ENCODE data around the gene MARCHF7.
"Not testable (repeated sequence)": the region's sequence is repeated elsewhere in the genome, so short reads cannot be mapped to it uniquely, and the experiment has no call there.

MARCHF7 gene

DNA sequence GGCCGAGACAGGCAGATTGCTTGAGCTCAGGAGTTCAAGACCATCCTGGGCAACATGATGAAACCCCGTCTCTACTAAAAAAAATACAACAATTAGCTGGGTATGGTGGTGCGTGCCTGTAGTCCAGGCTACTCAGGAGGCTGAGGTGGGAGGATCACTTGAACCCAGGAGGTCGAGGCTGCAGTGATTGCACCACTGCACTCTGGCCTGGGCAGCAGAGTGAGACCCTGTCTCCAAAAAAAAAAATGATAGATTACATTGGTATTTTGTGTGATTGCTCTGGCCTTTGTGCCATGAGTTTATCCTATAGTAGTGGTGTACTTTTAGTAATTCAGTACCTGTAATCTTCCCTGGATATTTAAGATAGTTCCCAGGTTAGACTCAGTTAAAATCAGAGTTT, 4.1 kb downstream of the MARCHF7 start:
- in situ Hi-C loops (cut with MboI; ENCODE audit: low sequenced_read_pairs), result not testable (repeated sequence)

- in situ Hi-C loops (cut with MboI; ENCODE audit: low sequenced_read_pairs), result no loop called here
Observed at GRCh38 chr2:159716857-159717256, 4.6 kb downstream of the MARCHF7 start.

GRCh38 chr2:159720676-159721075, 8.4 kb downstream of the MARCHF7 start:
- in situ Hi-C loops (cut with MboI; ENCODE audit: low sequenced_read_pairs), result no loop called here

GRCh38 chr2:159722580-159722979, 10.3 kb downstream of the MARCHF7 start:
- in situ Hi-C loops (cut with MboI; ENCODE audit: low sequenced_read_pairs), result no loop called here

DNA sequence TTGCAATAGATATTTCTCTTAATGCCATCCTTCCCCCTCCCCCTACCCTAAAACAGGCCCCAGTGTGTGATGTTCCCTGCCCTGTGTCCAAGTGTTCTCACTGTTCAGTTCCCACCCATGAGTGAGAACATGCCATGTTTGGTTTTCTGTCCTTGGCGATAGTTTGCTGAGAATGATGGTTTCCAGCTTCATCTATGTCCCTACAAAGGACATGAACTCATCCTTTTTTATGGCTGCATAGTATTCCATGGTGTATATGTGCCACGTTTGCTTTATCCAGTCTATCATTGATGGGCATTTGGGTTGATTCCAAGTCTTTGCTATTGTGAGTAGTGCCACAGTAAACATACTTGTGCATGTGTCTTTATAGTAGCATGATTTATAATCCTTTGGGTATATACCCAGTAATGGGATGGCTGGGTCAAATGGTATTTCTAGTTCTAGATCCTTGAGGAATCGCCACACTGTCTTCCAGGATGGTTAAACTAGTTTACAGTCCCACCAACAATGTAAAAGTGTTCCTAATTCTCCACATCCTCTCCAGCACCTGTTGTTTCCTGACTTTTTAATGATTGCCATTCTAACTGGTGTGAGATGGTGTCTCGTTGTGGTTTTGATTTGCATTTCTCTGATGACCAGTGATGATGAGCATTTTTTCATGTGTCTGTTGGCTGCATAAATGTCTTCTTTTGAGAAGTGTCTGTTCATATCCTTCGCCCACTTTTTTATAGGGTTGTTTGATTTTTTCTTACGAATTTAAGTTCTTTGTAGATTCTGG, 12.7 kb downstream of the MARCHF7 start:
- in situ Hi-C loops (cut with MboI; ENCODE audit: low sequenced_read_pairs), result not testable (repeated sequence)

- in situ Hi-C loops (cut with MboI; ENCODE audit: low sequenced_read_pairs), result no loop called here
Observed at GRCh38 chr2:159725713-159726112, 13.4 kb downstream of the MARCHF7 start.

DNA sequence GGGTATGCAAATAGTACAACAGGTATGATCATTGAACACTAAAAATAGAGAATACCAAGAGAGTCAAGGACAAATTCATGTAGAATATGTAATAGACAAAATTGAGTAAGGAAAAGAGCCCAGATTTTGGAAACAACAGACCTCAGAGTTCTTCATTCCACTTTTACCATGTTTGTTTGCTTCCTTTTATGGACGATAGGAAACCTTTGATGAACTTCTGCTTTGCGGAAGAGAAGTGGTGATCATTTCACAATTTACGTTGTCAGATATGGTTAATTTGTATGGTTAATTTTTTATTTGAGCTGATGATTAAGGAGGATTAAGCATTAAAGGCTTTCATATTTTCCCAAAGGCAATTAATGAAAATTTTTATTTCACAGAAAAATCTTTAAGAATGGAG, 16.3 kb downstream of the MARCHF7 start:
- in situ Hi-C loops (cut with MboI; ENCODE audit: low sequenced_read_pairs), result no loop called here

DNA sequence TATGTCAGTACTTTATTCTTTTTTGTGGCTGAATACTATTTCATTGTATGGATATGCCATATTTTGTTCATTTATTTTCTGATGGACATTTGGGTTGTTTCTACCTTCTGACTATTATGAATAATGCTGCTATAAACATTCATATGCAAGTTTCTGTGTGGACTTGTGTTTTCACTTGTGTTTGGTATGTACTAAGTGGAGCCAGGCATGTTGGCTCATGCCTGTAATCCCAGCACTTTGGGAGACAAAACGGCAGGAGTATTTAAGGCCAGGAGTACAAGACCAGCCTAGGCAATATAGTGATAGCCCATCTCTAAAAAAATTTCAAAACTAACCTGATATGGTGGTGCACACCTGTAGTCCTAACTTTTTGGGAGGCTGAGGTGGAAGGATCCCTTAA, 23.3 kb downstream of the MARCHF7 start:
- in situ Hi-C loops (cut with MboI; ENCODE audit: low sequenced_read_pairs), result no loop called here

- in situ Hi-C loops (cut with MboI; ENCODE audit: low sequenced_read_pairs), result no loop called here
Observed at GRCh38 chr2:159736048-159736447, 23.7 kb downstream of the MARCHF7 start.

- in situ Hi-C loops (cut with MboI; ENCODE audit: low sequenced_read_pairs), result no loop called here
Observed at GRCh38 chr2:159737292-159737916, 25.1 kb downstream of the MARCHF7 start.

- in situ Hi-C loops (cut with MboI; ENCODE audit: low sequenced_read_pairs), result no loop called here
Observed at GRCh38 chr2:159737917-159738296, 25.6 kb downstream of the MARCHF7 start.

DNA sequence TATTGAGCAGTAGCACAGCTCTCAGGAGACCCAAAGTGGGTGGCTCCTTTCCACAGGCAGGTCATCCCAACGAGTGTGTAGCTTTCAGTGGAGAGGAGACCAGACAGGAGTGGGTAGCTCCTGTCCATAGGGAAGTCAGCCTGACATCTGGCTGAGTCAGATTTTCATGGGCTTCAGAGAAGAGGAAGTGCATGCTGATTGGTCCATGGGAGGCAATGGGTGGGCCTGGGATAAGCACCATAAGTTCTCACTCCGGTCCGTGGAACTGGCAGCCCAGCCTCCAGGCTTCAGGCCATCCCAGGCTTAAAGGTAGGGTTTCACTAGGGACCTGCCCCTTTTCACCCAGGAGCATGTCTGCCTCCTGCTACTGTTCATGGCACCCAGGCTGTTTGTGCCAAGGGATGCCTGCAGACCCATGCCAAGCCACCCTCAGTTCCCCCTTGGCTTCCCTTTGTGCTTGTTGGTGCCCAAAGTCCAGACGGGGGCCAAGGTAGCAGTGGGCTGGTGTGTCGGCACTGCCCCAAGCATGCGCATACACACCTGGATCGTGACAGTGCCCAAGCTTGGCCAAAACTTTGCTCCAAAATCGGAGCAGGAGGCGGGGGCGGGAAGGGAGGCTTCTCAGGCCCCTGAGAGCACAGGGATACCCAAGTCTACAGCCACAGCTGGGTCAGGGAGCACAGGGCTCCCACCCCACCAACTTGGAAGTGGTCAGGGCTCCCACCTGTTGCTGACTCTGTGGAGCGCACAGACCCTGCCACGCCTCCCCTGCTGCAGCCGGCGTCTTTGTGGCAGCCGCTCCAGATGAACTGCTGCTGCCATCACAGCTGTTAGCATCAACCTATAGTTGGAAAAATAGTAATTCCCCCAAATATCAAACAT, 26.4 kb downstream of the MARCHF7 start:
- in situ Hi-C loops (cut with MboI; ENCODE audit: low sequenced_read_pairs), result no loop called here

GRCh38 chr2:159742846-159743245, 30.5 kb downstream of the MARCHF7 start:
- in situ Hi-C loops (cut with MboI; ENCODE audit: low sequenced_read_pairs), result no loop called here

- in situ Hi-C loops (cut with MboI; ENCODE audit: low sequenced_read_pairs), result no loop called here
Observed at GRCh38 chr2:159744363-159744762, 32.1 kb downstream of the MARCHF7 start.

DNA sequence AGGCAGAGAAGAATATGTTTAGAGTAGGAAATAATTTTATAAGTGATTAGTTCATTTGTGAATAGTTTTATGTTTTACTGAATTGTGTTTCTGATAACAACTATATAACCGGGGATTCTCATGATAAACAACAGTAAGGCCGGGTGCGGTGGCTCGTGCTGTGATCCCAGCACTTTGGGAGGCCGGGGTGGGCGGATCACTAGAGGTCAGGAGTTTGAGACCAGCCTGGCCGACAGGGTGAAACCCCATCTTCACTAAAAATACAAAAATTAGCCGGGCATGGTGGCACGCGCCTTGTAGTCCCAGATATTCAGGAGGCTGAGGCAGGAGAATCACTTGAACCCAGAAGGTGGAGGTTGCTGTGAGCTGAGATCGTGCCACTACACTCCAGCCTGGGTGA, 32.9 kb downstream of the MARCHF7 start:
- in situ Hi-C loops (cut with MboI; ENCODE audit: low sequenced_read_pairs), result not testable (repeated sequence)

- in situ Hi-C loops (cut with MboI; ENCODE audit: low sequenced_read_pairs), result no loop called here
Observed at GRCh38 chr2:159748089-159748488, 35.8 kb downstream of the MARCHF7 start.

- in situ Hi-C loops (cut with MboI; ENCODE audit: low sequenced_read_pairs), result no loop called here
Observed at GRCh38 chr2:159750873-159751272, 38.6 kb downstream of the MARCHF7 start.

DNA sequence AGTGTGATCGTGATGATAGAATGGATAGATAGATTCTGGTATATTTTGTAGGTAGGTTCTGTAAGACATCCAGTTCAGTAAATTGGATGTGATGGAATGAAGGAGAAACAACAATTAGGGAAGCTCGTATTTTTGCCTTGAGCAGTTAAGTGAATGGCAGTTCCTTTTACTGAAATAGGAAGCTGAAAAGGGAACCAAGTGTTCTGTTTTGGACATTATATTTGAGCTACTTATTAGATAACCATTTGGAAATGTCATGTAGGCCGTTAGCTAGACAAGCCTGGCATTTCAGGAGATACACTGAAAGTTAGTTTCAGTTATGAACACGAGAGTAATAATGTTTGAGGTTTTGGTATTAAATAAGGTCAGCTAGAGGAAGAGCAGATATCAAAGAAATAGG, 41.5 kb downstream of the MARCHF7 start:
- in situ Hi-C loops (cut with MboI; ENCODE audit: low sequenced_read_pairs), result no loop called here

- in situ Hi-C loops (cut with MboI; ENCODE audit: low sequenced_read_pairs), result no loop called here
Observed at GRCh38 chr2:159755014-159755413, 42.7 kb downstream of the MARCHF7 start.

GRCh38 chr2:159755788-159756187, 43.5 kb downstream of the MARCHF7 start:
- in situ Hi-C loops (cut with MboI; ENCODE audit: low sequenced_read_pairs), result no loop called here

DNA sequence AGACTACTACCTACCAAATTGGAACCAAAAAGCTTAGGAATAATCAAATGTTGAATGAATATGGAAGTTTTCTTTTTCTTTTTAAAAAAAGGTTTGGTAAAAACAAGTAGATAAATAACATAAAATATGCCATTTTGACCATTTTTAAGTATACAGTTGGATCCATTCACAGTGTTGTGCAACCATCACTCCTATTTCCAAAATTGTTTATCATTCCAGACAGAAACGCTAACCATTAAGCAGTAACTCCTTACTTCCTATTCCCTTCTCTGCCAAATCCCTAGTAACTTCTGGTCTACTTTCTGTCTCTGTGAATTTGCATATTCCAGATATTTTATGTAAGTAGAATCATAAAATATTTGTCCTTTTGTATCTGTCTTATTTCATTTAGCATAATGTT, 45.9 kb downstream of the MARCHF7 start:
- in situ Hi-C loops (cut with MboI; ENCODE audit: low sequenced_read_pairs), result no loop called here

GRCh38 chr2:159758686-159759085, 46.4 kb downstream of the MARCHF7 start:
- in situ Hi-C loops (cut with MboI; ENCODE audit: low sequenced_read_pairs), result no loop called here
